Measurements from ENCODE around the gene CYB5D1.
"Not testable (repeated sequence)": the region's sequence is repeated elsewhere in the genome, so short reads cannot be mapped to it uniquely, and the experiment has no call there.

CYB5D1 gene, protein sequence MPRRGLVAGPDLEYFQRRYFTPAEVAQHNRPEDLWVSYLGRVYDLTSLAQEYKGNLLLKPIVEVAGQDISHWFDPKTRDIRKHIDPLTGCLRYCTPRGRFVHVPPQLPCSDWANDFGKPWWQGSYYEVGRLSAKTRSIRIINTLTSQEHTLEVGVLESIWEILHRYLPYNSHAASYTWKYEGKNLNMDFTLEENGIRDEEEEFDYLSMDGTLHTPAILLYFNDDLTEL

GRCh38 chr17:7857713-7858521, at the start of gene CYB5D1:
TSS of gene CYB5D1 (plus strand) at chr17:7858003. CDS start at chr17:7858135, 132 bp downstream.
- peak; percentile 99 for DNase-seq

DNA sequence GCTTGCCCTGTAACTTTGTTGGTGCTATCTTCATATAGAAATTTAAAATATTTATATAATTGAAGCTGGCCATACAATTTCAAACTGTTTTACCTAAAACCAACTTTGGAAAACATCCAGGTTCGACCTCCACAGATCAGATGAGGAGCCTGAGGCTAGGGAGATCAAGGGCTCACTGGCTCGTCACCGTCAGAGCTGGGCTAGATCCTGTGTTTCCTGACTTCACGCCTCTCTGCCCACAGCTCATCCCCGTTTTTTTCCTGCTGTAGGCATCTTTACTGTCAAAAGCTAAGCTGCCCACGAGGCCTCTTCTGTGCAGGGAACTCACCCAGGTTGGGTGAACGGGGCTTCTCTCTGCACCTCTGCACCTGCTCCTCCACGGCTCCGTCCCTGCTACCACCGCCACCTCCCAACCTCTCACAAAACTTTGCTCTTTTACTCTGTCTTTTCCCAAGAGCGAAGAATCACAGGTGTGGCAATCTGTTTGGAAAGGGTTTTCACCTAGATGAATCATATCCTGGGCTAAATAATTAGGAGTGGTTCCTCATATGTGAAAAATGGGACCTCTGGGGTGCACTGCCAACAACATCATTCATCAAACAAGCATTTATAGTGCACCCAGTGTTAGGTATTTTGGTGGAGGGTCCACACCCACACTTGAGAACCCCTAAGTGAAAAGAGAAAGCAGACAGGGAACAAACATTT, 48.6 kb upstream of the CYB5D1 start:
- DNase-seq: peak; percentile 9

DNA sequence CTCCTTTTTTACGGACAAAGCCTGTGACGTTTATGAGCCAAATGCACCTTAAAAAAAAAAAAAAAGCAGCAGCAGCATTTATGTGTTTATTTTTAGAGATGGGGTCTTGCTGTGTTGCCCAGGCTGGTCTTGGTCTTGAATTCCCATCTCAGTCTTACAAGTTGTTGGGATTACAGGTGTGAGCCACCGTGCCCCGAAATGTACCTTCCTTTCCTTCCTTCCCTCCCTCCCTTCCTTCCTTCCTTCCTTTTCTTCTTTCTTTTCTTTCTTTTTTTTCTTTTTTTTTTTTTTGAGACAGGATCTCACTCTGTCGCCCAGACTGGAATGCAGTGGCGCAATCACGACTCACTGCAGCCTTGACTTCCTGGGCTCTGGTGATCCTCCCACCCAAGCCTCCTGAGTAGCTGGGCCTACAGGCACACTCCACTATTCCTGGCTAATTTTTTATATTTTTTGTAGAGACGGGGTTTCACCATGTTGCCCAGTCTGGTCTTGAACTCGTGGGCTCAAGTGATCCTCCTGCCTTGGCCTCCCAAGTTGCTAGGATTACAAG, 47.9 kb upstream of the CYB5D1 start:
- DNase-seq: not testable (repeated sequence)

- DNase-seq: no peak
Measured at GRCh38 chr17:7811251-7811650, 46.6 kb upstream of the CYB5D1 start.

DNA sequence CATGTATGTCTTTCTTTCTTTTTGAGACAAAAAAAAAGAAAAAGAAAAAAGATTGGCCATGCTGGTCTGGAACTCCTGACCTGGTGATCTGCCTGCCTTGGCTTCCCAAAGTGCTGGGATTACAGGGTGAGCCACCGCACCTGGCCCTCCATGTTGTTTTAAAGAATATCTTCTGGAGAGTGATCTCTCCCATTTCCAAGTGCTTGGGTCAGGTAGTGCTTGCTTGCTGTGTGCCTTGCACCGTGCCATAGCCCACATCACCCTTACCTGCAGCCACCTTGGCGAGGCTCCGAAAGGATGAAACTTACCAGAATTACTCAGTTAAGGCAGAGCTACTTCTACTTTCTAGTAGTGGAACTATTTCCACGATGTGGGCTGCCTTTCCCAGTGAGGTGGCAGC, 42.8 kb upstream of the CYB5D1 start:
- no peak for DNase-seq

GRCh38 chr17:7816926-7817642, 40.7 kb upstream of the CYB5D1 start:
- DNase-seq: no peak

DNA sequence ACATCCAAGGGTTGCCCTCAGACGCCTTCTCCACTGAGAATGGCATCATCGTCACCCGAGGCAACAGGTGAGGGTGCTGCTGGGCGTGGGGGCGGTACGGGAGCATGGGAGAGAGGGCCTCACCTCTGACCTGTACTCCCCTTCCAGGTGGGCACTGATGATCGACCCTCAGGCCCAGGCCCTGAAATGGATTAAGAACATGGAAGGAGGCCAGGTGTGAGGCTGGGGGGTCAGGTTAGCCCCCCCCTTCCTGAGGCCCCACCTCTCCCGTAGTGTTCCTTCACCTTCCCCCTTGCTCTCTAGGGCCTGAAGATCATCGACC, 40.2 kb upstream of the CYB5D1 start:
- no peak for DNase-seq

- no peak for DNase-seq
Measured at GRCh38 chr17:7818026-7818425, 39.8 kb upstream of the CYB5D1 start.

GRCh38 chr17:7818746-7819645, 38.8 kb upstream of the CYB5D1 start:
- no peak for DNase-seq

- DNase-seq: no peak
Measured at GRCh38 chr17:7820231-7820630, 37.6 kb upstream of the CYB5D1 start.

DNA sequence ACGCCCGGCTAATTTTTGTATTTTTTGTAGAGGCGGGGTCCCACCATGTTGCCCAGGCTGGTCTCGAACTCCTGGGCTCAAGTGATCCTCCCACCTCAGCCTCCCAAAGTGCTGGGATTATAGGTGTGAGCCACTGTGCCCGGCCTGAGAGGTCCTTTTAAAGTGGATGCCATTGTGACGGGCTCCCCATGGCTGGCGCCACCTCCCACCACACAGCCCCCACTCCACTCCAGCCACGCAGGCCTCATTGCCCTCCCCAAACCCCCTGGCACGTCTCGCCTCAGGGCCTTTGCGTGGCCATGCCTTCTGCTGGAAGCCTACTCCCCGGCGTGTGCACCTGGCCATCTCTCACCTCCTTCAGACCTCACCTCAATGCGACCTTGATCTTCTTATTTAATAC, 35.7 kb upstream of the CYB5D1 start:
- no peak for DNase-seq

DNA sequence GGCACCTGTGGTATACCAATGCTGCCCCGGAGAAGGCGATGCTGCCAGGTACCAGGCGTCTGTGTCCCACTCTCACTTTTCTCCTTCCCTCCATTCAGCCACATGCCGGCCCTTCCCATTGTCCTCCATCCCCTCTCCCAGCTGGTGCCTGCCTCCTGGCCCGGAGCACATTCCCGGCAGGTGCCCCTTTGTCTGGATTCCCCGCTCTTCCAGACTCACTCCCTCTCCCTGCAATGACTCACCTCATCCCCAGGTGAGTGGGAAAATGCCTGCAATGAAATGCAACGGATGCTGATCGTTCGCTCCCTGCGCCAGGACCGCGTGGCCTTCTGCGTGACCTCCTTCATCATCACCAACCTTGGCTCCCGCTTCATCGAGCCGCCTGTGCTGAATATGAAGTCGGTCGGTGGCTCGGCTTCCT, 34.2 kb upstream of the CYB5D1 start:
- DNase-seq: no peak

GRCh38 chr17:7824021-7824924, 33.5 kb upstream of the CYB5D1 start:
- DNase-seq: no peak

DNA sequence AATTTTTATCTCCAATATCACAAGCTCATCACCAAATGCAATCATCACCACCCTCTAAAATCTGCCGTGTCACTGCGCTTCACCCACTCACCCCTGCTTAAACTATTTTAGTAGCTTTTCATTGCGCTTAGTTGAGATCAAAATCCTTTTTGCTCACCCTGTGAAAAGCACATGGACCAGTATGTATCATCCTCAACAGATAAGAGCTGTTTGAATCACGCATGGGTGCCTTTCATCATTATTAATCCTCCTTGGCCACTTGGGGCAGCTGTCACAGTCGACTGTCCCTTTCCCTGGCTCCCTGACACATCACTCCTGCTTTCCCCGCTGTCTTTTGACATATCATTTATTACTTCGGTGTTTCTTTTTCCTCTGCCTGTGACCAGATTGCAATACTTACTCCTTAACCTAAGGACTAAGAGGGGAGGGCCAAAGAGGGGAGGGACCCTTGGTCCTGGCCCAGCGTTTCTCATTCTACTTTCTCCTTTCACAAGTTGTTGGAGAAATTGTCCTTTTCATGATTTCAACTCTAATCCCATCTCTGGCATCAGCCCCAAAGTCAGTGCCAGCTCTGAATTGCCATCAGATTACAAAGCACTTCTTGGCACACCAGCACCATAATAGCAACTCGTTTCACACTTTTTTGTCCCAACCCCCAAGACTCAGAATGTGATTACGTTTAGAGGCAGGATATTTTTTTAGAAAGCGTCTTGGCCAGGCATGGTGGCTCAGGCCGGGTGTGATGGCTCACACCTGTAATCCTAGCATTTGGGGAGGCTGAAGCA, 32.4 kb upstream of the CYB5D1 start:
- DNase-seq: peak; percentile 3

DNA sequence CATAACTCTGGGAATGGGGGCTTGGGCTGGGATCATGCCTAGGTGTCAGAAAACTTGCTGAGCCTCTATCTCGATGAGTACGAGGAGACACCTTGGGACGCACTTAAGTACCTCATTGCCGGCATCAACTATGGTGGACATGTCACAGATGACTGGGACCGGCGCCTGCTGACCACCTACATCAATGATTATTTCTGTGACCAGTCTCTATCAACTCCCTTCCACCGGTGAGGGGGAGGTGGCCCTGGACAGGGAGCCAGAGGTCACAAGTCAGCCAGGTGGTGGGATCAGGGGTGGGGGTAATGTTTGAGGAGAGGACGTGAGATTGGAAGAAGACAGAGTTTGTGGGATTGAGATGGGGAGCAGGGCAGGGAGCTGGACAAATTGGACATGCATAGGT, 27.2 kb upstream of the CYB5D1 start:
- DNase-seq: no peak

GRCh38 chr17:7831233-7831632, 26.6 kb upstream of the CYB5D1 start:
- no peak for DNase-seq

- DNase-seq: no peak
Measured at GRCh38 chr17:7832431-7832830, 25.4 kb upstream of the CYB5D1 start.

GRCh38 chr17:7833011-7833794, 24.6 kb upstream of the CYB5D1 start:
- no peak for DNase-seq
